Astrocyte (in vitro differentiated cells and primary cell): ENCODE data around the gene FGF8. TPM values are rescaled to one million over a fixed set of nuclear protein-coding genes. Genes with fewer than 3 reads are reported as not detected.
A peak's percentile ranks its signal among the peaks of the same experiment; 100 is the strongest.

Experiments
- DNase-seq: peaks from one replicate; pipeline ENCODE4 v3.0.0-alpha.2; 2010; ENCODE audit warnings: low read depth
- FAIRE-seq: peaks from 2 replicates; lab custom pipeline; 2011; peaks lifted over from hg19 to GRCh38; lab: Jason Lieb, UNC
- H2AFZ ChIP-seq: 2 replicates; pipeline ENCODE4 v1.6.0; 2012; ENCODE audit warnings: low read depth, low read length, inconsistent platforms
- H3K27ac ChIP-seq: 2 replicates; pipeline ENCODE4 v1.5.1; 2011; ENCODE audit warnings: low read depth, low read length, inconsistent platforms
- H3K27me3 ChIP-seq: 2 replicates; pipeline ENCODE4 v1.6.0; 2011; ENCODE audit warnings: low read length, inconsistent platforms; ENCODE audit not compliant: insufficient read depth
- H3K36me3 ChIP-seq: 2 replicates; pipeline ENCODE4 v1.5.1; 2011; ENCODE audit warnings: low read length, inconsistent platforms; ENCODE audit not compliant: insufficient read depth
- H3K4me1 ChIP-seq: 2 replicates; pipeline ENCODE4 v1.5.1; 2011; ENCODE audit warnings: low read length, inconsistent platforms; ENCODE audit not compliant: insufficient read depth
- H3K4me2 ChIP-seq: 2 replicates; pipeline ENCODE4 v1.6.0; 2012; ENCODE audit warnings: low read length, inconsistent platforms
- H3K4me3 ChIP-seq: 2 replicates; pipeline ENCODE4 v1.5.1; 2011; ENCODE audit warnings: low read depth, mild to moderate bottlenecking, low read length, inconsistent platforms; ENCODE audit not compliant: insufficient read depth
- H3K79me2 ChIP-seq: 2 replicates; pipeline ENCODE4 v1.6.0; 2012; ENCODE audit warnings: mild to moderate bottlenecking, low read length, inconsistent platforms; ENCODE audit not compliant: insufficient read depth
- H3K9ac ChIP-seq: 2 replicates; pipeline ENCODE4 v1.6.0; 2012; ENCODE audit warnings: mild to moderate bottlenecking, low read length, inconsistent platforms
- H3K9me3 ChIP-seq: 2 replicates; pipeline ENCODE4 v1.5.1; 2012; ENCODE audit warnings: low read depth, mild to moderate bottlenecking, low read length, inconsistent platforms; ENCODE audit not compliant: insufficient read depth
- H4K20me1 ChIP-seq: 2 replicates; pipeline ENCODE4 v1.6.0; 2012; ENCODE audit warnings: low read length, inconsistent platforms; ENCODE audit not compliant: insufficient read depth
- H3K27ac Mint-ChIP-seq: one replicate; pipeline ENCODE4 v1.8.0; 2021; ENCODE audit warnings: mild to moderate bottlenecking, mixed read lengths; ENCODE audit not compliant: unreplicated experiment
- H3K27me3 Mint-ChIP-seq: one replicate; pipeline ENCODE4 v1.8.0; 2021; ENCODE audit warnings: low read depth, mixed read lengths; ENCODE audit not compliant: unreplicated experiment
- H3K36me3 Mint-ChIP-seq: one replicate; pipeline ENCODE4 v1.8.0; 2021; ENCODE audit warnings: low read depth, mixed read lengths; ENCODE audit not compliant: unreplicated experiment
- H3K4me1 Mint-ChIP-seq: one replicate; pipeline ENCODE4 v1.8.0; 2021; ENCODE audit warnings: low read depth, mixed read lengths; ENCODE audit not compliant: unreplicated experiment
- H3K4me3 Mint-ChIP-seq: one replicate; pipeline ENCODE4 v1.8.0; 2021; ENCODE audit warnings: mild to moderate bottlenecking, moderate library complexity, mixed read lengths; ENCODE audit not compliant: unreplicated experiment
- H3K9me3 Mint-ChIP-seq: one replicate; pipeline ENCODE4 v1.8.0; 2021; ENCODE audit warnings: mild to moderate bottlenecking, mixed read lengths; ENCODE audit not compliant: unreplicated experiment
- CTCF ChIP-seq: IDR thresholded peaks from 2 replicates; pipeline ENCODE4 v1.5.1; 2011; ENCODE audit warnings: low read depth, mild to moderate bottlenecking, inconsistent platforms, low read length, moderate library complexity; ENCODE audit not compliant: insufficient read depth
- EZH2 ChIP-seq: IDR thresholded peaks from 2 replicates; pipeline ENCODE4 v1.6.1; 2012; ENCODE audit warnings: mild to moderate bottlenecking, low read length, inconsistent platforms; ENCODE audit not compliant: insufficient read depth
- total RNA-seq: library from RNA; stranded (reverse); gene quantifications from 2 replicates; pipeline ENCODE4 v1.2.1, GENCODE V29; 2021

FGF8 gene
- total RNA-seq, 1 donor from 2014 or later: 0.61 TPM

GRCh38 chr10:101817337-101818118, 41.6 kb upstream of the FGF8 start:
- no peaks in the 10 kb centered on the region for H3K9me3 Mint-ChIP-seq
- no peak overlapping the region for H2AFZ ChIP-seq
- TF ChIP-seq CTCF (no peak), EZH2 (no peak)
- H3K4me3 ChIP-seq: peak overlapping the region; percentile 84
- DNase-seq (peak; percentile 94), FAIRE-seq (no peak)
- peaks cover 18% of the 10 kb centered on the region for H3K4me1 ChIP-seq
- peaks cover 57% of the 10 kb centered on the region for H3K79me2 ChIP-seq
- H3K36me3 ChIP-seq: no peaks in the 10 kb centered on the region
- H3K27ac ChIP-seq: peak overlapping the region; percentile 97
- no peaks in the 10 kb centered on the region for H3K27me3 ChIP-seq
- peak overlapping the region; percentile 90 for H3K4me2 ChIP-seq
- H4K20me1 ChIP-seq: peaks cover 56% of the 10 kb centered on the region
- no peaks in the 10 kb centered on the region for H3K27me3 Mint-ChIP-seq
- H3K9me3 ChIP-seq: no peaks in the 10 kb centered on the region
- H3K4me3 Mint-ChIP-seq: peak overlapping the region; percentile 99
- peaks cover 30% of the 10 kb centered on the region for H3K4me1 Mint-ChIP-seq
- H3K36me3 Mint-ChIP-seq: peaks cover 3% of the 10 kb centered on the region
- H3K9ac ChIP-seq: peak overlapping the region; percentile 99
- H3K27ac Mint-ChIP-seq: peak overlapping the region; percentile 98

- no peaks in the 10 kb centered on the region for H3K27me3 Mint-ChIP-seq
- Histone ChIP-seq H3K4me2 (peak overlapping the region; percentile 90), H3K27me3 (no peaks in the 10 kb centered on the region), H3K4me3 (peak overlapping the region; percentile 84), H3K36me3 (peaks cover 5% of the 10 kb centered on the region), H3K27ac (peak overlapping the region; percentile 97), H3K79me2 (peaks cover 63% of the 10 kb centered on the region), H3K9me3 (no peaks in the 10 kb centered on the region), H3K9ac (peak overlapping the region; percentile 99), H3K4me1 (peaks cover 18% of the 10 kb centered on the region), H2AFZ (no peak overlapping the region), H4K20me1 (peaks cover 62% of the 10 kb centered on the region)
- H3K4me3 Mint-ChIP-seq: peak overlapping the region; percentile 99
- H3K36me3 Mint-ChIP-seq: peaks cover 3% of the 10 kb centered on the region
- FAIRE-seq (no peak), DNase-seq (no peak)
- H3K4me1 Mint-ChIP-seq: peaks cover 31% of the 10 kb centered on the region
- TF ChIP-seq CTCF (no peak), EZH2 (no peak)
- peak overlapping the region; percentile 95 for H3K27ac Mint-ChIP-seq
- no peaks in the 10 kb centered on the region for H3K9me3 Mint-ChIP-seq
Observed at GRCh38 chr10:101816913-101817336, 41.0 kb upstream of the FGF8 start.

GRCh38 chr10:101816376-101816775, 40.5 kb upstream of the FGF8 start:
- Histone ChIP-seq H3K9me3 (no peaks in the 10 kb centered on the region), H3K27ac (peak overlapping the region; percentile 97), H3K27me3 (no peaks in the 10 kb centered on the region), H3K79me2 (peaks cover 69% of the 10 kb centered on the region), H4K20me1 (peaks cover 66% of the 10 kb centered on the region), H3K4me3 (peak overlapping the region; percentile 84), H3K9ac (peak overlapping the region; percentile 99), H3K36me3 (peaks cover 10% of the 10 kb centered on the region), H2AFZ (no peak overlapping the region), H3K4me2 (peak overlapping the region; percentile 90), H3K4me1 (peaks cover 18% of the 10 kb centered on the region)
- TF ChIP-seq EZH2: no peak
- no peak for TF ChIP-seq CTCF
- FAIRE-seq: no peak
- Mint-ChIP-seq H3K36me3 (no peaks in the 10 kb centered on the region), H3K9me3 (no peaks in the 10 kb centered on the region), H3K4me1 (peaks cover 31% of the 10 kb centered on the region), H3K27me3 (no peaks in the 10 kb centered on the region), H3K4me3 (peak overlapping the region; percentile 99), H3K27ac (peak overlapping the region; percentile 63)
- DNase-seq: no peak
